Measurements from ENCODE around the gene BBS9.

- TF ChIP-seq CTCF (IDR thresholded peaks at IDR 0.05) (no peak), ZFX (IDR thresholded peaks at IDR 0.05; ENCODE audit: borderline replicate concordance) (no peak)
These were observed 427.1 kb downstream of the BBS9 start for GRCh38 chr7:33556472-33556871.
